ENCODE results near the gene FOXE1. TPM values are rescaled to one million over a fixed set of nuclear protein-coding genes. Genes with fewer than 3 reads are reported as not detected.

The FOXE1 gene
- total RNA-seq, 1 experiment from 2014 or later, result not detected

GRCh38 chr9:97860451-97861147 is 7.6 kb downstream of the FOXE1 start:
- no peaks in the 10 kb centered on the region for H3K23me2 ChIP-seq (ENCODE audit: insufficient read length, low read depth, low read length, poor library complexity, severe bottlenecking)

More at GRCh38 chr9:97860451-97861147, 7.6 kb downstream of the FOXE1 start:
- Histone ChIP-seq H4K5ac (ENCODE audit: insufficient read length, low read depth, low read length) (no peak overlapping the region), H3K56ac (ENCODE audit: insufficient read length, low read depth, low read length) (no peak overlapping the region), H2AK5ac (ENCODE audit: insufficient read length, low read length) (no peak overlapping the region), H3K79me2 (ENCODE audit: insufficient read depth, low read length) (no peaks in the 10 kb centered on the region), H3T11ph (ENCODE audit: low read length) (no peak overlapping the region), H4K20me1 (ENCODE audit: control insufficient read depth, insufficient read depth, insufficient read length) (no peaks in the 10 kb centered on the region), H3K14ac (ENCODE audit: insufficient read depth, low read length) (no peak overlapping the region), H3K27me3 (ENCODE audit: insufficient read depth, low read length) (peaks cover 61% of the 10 kb centered on the region), H3K4ac (ENCODE audit: low read depth, low read length) (no peak overlapping the region), H2BK12ac (ENCODE audit: insufficient read length, low read depth, low read length) (no peak overlapping the region), H3K9me3 (ENCODE audit: control insufficient read depth, low read depth, low read length) (no peaks in the 10 kb centered on the region), H3K4me1 (ENCODE audit: insufficient read depth, low read length) (no peaks in the 10 kb centered on the region; the same call in 1 of the 2 replicates), H2AFZ (ENCODE audit: low read length) (no peak overlapping the region), H2BK120ac (ENCODE audit: low read depth, low read length, poor library complexity, severe bottlenecking) (no peak overlapping the region), H2BK15ac (ENCODE audit: low read depth, low read length) (no peak overlapping the region), H3K9ac (ENCODE audit: extremely low read depth, insufficient read length, low read length) (no peak overlapping the region), H4K8ac (replicated peaks; ENCODE audit: insufficient read length, low read depth, low read length) (no peak overlapping the region), H2BK5ac (ENCODE audit: insufficient read length, low read length) (no peak overlapping the region), H3K27ac (ENCODE audit: insufficient read length, low read depth, low read length) (no peak overlapping the region), H3K23ac (ENCODE audit: insufficient read length, low read depth, low read length) (no peak overlapping the region), H3K79me1 (ENCODE audit: insufficient read depth, low read depth, low read length, poor library complexity, severe bottlenecking) (no peaks in the 10 kb centered on the region), H2BK20ac (ENCODE audit: low read depth, low read length, poor library complexity, severe bottlenecking) (no peak overlapping the region), H4K91ac (ENCODE audit: insufficient read length, low read depth, low read length) (no peak overlapping the region), H3K4me2 (ENCODE audit: insufficient read depth, insufficient read length, low read length) (no peak overlapping the region), H3K18ac (ENCODE audit: insufficient read length, low read depth, low read length) (no peak overlapping the region)
- H3K27me3 Mint-ChIP-seq (ENCODE audit: low read depth), result peaks cover 100% of the 10 kb centered on the region
- TF ChIP-seq CTCF (conservative IDR thresholded peaks at IDR 0.05), result no peak
- DNase-seq, result no peak
- no CpG with 5 or more reads among the region's 10 CpGs for WGBS (ENCODE audit: extremely low coverage, insufficient read length, low lambda C conversion rate)
- H3K27ac Mint-ChIP-seq, result no peak overlapping the region
- no peaks in the 10 kb centered on the region; a peak in 2 of 5 replicates for H3K9me3 Mint-ChIP-seq
- H3K4me3 Mint-ChIP-seq, result no peak overlapping the region
- peaks cover 9 to 21% of the 10 kb centered on the region in 2 experiments for H3K4me1 Mint-ChIP-seq
- H3K36me3 Mint-ChIP-seq (ENCODE audit: insufficient read depth in 1 of 3, low read depth in 3 of 3), result no peaks in the 10 kb centered on the region
